ENCODE results near the gene TRIM10.
"Not testable (repeated sequence)": the region's sequence is repeated elsewhere in the genome, so short reads cannot be mapped to it uniquely, and the experiment has no call there.

TRIM10 gene

GRCh38 chr6:30152910-30153610 lies 8.0 kb downstream of the TRIM10 start:
- DNase-seq: peak; percentile 28

- no peak for DNase-seq
Measured at GRCh38 chr6:30152016-30152673, 8.9 kb downstream of the TRIM10 start.

- no peak for DNase-seq
Measured at GRCh38 chr6:30151580-30151979, 9.4 kb downstream of the TRIM10 start.

- DNase-seq: no peak
Measured at GRCh38 chr6:30150671-30151395, 10.2 kb downstream of the TRIM10 start.

GRCh38 chr6:30149858-30150550 lies 11.0 kb downstream of the TRIM10 start:
- DNase-seq: peak; percentile 38

GRCh38 chr6:30149234-30149633 lies 11.8 kb downstream of the TRIM10 start:
- no peak for DNase-seq

GRCh38 chr6:30147096-30147495 lies 13.9 kb downstream of the TRIM10 start:
- no peak for DNase-seq

- no peak for DNase-seq
Measured at GRCh38 chr6:30145818-30146217, 15.2 kb downstream of the TRIM10 start.

- peak; percentile 28 for DNase-seq
Measured at GRCh38 chr6:30144811-30145210, 16.2 kb downstream of the TRIM10 start.

- no peak for DNase-seq
Measured at GRCh38 chr6:30143780-30144179, 17.2 kb downstream of the TRIM10 start.

GRCh38 chr6:30142665-30143064 lies 18.3 kb downstream of the TRIM10 start:
- no peak for DNase-seq

- not testable (repeated sequence) for DNase-seq
Measured at GRCh38 chr6:30140240-30140639, 20.8 kb downstream of the TRIM10 start.

GRCh38 chr6:30136570-30137286 lies 24.3 kb downstream of the TRIM10 start:
- no peak for DNase-seq

- DNase-seq: no peak
Measured at GRCh38 chr6:30135757-30136156, 25.3 kb downstream of the TRIM10 start, which contains the start of gene TRIM40. TSS of gene TRIM40 (plus strand) at chr6:30136140. CDS start at chr6:30137037, 897 bp downstream.

GRCh38 chr6:30135147-30135546 lies 25.9 kb downstream of the TRIM10 start:
- no peak for DNase-seq

- DNase-seq: no peak
Measured at GRCh38 chr6:30131947-30132497, 29.0 kb downstream of the TRIM10 start.

- DNase-seq: peak; percentile 85
Measured at GRCh38 chr6:30130887-30131862, 29.8 kb downstream of the TRIM10 start.

- no peak for DNase-seq
Measured at GRCh38 chr6:30130179-30130679, 30.8 kb downstream of the TRIM10 start.

GRCh38 chr6:30129265-30130178 lies 31.5 kb downstream of the TRIM10 start:
- DNase-seq: peak; percentile 44
